Measurements from ENCODE around the gene RXRB.

GRCh38 chr6:33201935-33202334 is 1.5 kb upstream of the RXRB start:
- TF ChIP-seq CTCF (IDR thresholded peaks at IDR 0.05), result no peak
- no peak for TF ChIP-seq POLR2A (IDR thresholded peaks at IDR 0.05)

Data from uterus (tissue), 2 donors.